Neural progenitor cell (in vitro differentiated cells): ENCODE data around the gene PARD3B.

Source experiments
- CTCF ChIP-seq: fragments of 200-600 bp; sonication (generic); IDR thresholded peaks from 2 replicates; pipeline ENCODE4 v1.5.1; 2017; ENCODE audit warnings: antibody characterized with exemption, mild to moderate bottlenecking
- EZH2 ChIP-seq: fragments of 200-600 bp; sonication (generic); IDR thresholded peaks from 2 replicates; pipeline ENCODE4 v1.6.1; 2017; ENCODE audit warnings: antibody characterized with exemption, mild to moderate bottlenecking, moderate library complexity

DNA sequence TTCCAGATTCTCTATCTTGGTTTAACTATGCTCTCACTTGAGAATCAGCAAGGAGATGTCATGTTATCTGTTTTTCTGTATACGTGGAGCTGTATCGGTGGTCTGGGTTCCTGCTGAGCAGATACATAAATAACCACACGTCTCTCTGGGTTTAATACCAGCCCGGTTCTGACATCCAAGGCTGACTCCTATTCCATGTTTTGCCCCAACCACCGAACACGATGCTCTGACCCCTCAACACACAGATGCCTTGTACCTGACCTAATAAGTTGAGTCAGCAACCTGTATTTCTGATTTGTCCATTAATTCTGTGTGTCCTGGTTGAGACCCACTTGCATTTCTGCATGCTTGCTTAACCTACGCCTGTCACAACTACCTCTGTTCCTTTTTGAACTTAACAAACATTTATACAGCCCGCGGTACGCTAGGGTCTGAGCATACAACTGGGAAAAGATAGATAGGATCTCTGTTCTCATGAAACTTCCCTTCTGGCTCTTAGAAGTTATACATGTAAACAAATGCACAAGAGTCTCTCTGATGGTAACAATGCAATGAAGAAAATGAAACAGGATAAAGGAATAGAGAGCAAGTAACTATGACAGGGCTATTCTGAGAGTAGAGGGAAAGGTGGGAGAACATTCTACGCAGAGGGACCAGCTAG lies 480.4 kb downstream of the PARD3B start:
- TF ChIP-seq CTCF (no peak), EZH2 (no peak)
